ENCODE data around the gene RAB15. TPM values are rescaled to one million over a fixed set of nuclear protein-coding genes. Genes with fewer than 3 reads are reported as not detected.

Gene RAB15
- total RNA-seq, 6 donors from 2014 or later, result 16.8 to 39.8 (median 22.8) TPM

DNA sequence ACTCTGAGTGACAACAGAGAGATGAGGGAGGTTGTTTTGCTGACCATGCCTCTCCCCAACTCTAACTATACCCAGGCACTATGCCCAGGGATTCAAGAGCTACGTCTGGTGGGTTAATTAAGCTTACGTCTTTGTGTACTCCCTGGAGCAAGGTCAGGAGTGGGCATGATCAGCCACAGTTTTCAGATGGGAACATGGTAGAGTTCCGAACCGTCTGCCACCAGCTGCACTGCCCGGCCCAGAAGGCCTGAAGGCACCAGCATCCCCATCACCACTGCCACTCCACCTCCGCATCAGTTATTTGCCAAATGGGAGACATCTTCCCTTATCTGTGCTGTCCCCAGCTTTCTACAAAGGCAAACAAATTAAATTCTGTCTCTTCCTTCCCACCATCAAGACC is 18.5 kb downstream of the RAB15 start:
- Histone ChIP-seq H3K36me3 (peaks cover 0 to 16% (median 11%) of the 10 kb centered on the region in 4 donors), H3K4me3 (no peak overlapping the region), H3K27ac (no peak overlapping the region), H3K4me1 (no peaks in the 10 kb centered on the region), H3K27me3 (no peaks in the 10 kb centered on the region), H3K9me3 (no peaks in the 10 kb centered on the region)
- 94 to 98% methylated on average over 4 to 6 of the region's 6 CpGs for WGBS, 2 donors
- DNase-seq (no peak), ATAC-seq (ENCODE audit: low FRiP score in 2 of 2) (no peak)
- TF ChIP-seq EP300 (IDR thresholded peaks at IDR 0.05) (no peak), POLR2A (IDR thresholded peaks at IDR 0.05) (no peak), POLR2AphosphoS5 (IDR thresholded peaks at IDR 0.05) (no peak)
- TF ChIP-seq, protein P1, sequence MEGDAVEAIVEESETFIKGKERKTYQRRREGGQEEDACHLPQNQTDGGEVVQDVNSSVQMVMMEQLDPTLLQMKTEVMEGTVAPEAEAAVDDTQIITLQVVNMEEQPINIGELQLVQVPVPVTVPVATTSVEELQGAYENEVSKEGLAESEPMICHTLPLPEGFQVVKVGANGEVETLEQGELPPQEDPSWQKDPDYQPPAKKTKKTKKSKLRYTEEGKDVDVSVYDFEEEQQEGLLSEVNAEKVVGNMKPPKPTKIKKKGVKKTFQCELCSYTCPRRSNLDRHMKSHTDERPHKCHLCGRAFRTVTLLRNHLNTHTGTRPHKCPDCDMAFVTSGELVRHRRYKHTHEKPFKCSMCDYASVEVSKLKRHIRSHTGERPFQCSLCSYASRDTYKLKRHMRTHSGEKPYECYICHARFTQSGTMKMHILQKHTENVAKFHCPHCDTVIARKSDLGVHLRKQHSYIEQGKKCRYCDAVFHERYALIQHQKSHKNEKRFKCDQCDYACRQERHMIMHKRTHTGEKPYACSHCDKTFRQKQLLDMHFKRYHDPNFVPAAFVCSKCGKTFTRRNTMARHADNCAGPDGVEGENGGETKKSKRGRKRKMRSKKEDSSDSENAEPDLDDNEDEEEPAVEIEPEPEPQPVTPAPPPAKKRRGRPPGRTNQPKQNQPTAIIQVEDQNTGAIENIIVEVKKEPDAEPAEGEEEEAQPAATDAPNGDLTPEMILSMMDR (IDR thresholded peaks at IDR 0.05), result no peak

DNA sequence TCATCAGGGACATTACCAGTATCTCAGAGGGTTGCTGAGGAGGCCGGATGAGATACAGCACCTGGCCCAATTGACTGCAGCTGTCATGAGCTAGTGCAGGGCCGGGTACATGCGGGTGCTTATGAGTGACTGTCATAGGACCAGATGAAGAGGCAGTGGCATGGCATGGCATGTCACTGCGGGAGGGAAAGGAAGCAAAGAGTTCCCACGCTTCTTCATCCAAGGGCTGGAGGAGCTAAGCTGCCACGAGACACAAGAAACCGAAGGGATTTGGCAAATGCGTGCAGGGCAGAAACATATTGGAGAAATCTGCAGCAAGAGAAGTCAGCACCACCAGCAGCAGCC is 18.9 kb downstream of the RAB15 start:
- no peaks in the 10 kb centered on the region for H3K9me3 ChIP-seq
- TF ChIP-seq EP300 (IDR thresholded peaks at IDR 0.05), result no peak
- TF ChIP-seq POLR2A (IDR thresholded peaks at IDR 0.05), result no peak
- no peak for TF ChIP-seq POLR2AphosphoS5 (IDR thresholded peaks at IDR 0.05)
- TF ChIP-seq, protein P1 (IDR thresholded peaks at IDR 0.05), result no peak
- ATAC-seq (ENCODE audit: low FRiP score in 2 of 2) (no peak), DNase-seq (no peak)
- 90 to 94% methylated on average over 8 of the region's 8 CpGs for WGBS, 2 donors
- H3K4me1 ChIP-seq, result no peaks in the 10 kb centered on the region
- no peaks in the 10 kb centered on the region for H3K27me3 ChIP-seq
- H3K27ac ChIP-seq, result no peak overlapping the region
- H3K36me3 ChIP-seq, result peaks cover 0 to 19% (median 13%) of the 10 kb centered on the region in 4 donors
- H3K4me3 ChIP-seq, result no peak overlapping the region

DNA sequence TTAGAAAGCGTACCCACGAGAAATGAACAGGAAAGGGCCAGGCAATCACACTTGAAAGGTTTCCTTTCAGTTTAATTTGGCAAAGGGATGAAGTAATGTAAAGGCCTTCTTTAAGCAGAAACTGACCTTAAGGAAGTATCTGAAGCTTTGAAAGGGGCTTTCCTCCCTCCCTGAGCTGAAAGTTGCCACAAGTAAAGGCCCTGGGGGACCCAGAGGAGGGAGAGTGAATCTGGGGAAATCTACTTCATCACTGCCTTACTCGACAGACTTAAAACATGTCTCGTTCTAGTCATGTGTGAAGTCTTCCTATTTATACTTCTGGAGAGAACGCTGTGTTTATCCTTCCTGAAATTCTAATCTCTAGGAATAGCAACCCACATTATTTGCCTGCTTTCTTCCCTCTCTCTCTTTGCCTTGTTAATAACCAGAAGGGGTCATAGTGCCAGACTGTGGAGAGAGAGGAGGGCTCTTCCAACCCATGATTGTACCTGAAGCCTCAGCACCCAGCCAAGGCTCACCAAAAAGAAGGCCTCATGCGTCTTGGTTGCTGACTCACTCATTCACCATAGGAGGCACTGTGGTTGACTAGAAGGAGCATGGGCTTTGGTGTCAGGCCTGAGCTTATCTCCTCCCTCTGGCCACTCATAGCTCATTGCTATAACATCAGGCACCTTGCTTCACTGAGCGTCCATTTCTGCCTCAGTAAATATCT is 19.4 kb downstream of the RAB15 start:
- no peak overlapping the region for H3K27ac ChIP-seq

DNA sequence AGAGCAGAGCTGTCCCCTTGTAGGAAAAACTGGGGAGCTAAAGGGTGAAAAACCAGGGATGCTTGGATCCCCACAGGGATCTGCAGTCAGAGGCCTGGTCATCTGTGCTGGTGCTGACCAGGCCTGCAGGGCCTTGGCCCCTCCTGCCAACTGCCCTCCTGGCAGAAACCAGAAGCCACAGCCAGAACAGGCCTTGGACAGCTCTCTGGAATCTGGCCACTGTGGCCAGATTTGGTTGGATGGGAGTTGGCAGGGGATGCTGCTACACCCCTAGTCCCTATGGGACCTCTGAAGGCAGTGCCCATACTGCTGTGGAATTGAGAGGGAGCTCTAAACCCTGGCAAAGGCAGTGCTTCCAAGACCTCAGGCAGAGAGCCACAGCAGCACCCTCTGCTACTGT is 20.4 kb downstream of the RAB15 start:
- DNase-seq (no peak), ATAC-seq (ENCODE audit: low FRiP score in 2 of 2) (no peak)
- Histone ChIP-seq H3K36me3 (peaks cover 0 to 33% (median 15%) of the 10 kb centered on the region in 4 donors), H3K4me1 (no peaks in the 10 kb centered on the region), H3K9me3 (no peaks in the 10 kb centered on the region), H3K27ac (no peak overlapping the region), H3K27me3 (no peaks in the 10 kb centered on the region), H3K4me3 (no peak overlapping the region)
- TF ChIP-seq POLR2AphosphoS5 (IDR thresholded peaks at IDR 0.05), result no peak
- no peak for TF ChIP-seq POLR2A (IDR thresholded peaks at IDR 0.05)
- no peak for TF ChIP-seq EP300 (IDR thresholded peaks at IDR 0.05)
- TF ChIP-seq, protein P1 (IDR thresholded peaks at IDR 0.05), result no peak

More for the DNA sequence above, 19.4 kb downstream of the RAB15 start:
- Histone ChIP-seq H3K27me3 (no peaks in the 10 kb centered on the region), H3K4me3 (no peak overlapping the region), H3K36me3 (peaks cover 0 to 24% (median 15%) of the 10 kb centered on the region in 4 donors), H3K4me1 (no peaks in the 10 kb centered on the region), H3K9me3 (no peaks in the 10 kb centered on the region)
- ATAC-seq (ENCODE audit: low FRiP score in 2 of 2), result no peak
- WGBS, 2 donors, result 66 to 73% methylated on average over 7 of the region's 7 CpGs
- DNase-seq, result no peak
- TF ChIP-seq, protein P1 (IDR thresholded peaks at IDR 0.05), result no peak
- no peak for TF ChIP-seq POLR2A (IDR thresholded peaks at IDR 0.05)
- no peak for TF ChIP-seq EP300 (IDR thresholded peaks at IDR 0.05)

DNA sequence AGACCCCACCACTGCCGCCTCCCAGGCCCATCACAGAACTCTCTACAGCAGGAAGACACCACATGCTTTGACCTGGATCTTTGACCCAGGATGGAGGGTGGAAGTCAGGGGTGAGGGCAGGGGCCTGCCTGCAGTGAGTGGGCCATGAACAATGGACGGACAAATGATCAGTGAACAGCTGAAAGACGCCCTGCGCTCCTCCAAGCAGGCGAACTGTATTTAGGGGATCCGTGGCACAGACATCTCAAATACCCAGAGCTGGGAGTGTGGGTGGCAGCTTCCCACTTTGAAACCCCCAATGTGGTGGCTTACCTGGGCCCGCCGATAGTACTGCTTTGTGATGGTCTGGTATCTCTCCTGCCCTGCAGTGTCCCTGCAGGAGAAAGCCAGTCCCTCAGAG is 20.8 kb downstream of the RAB15 start:
- H3K4me1 ChIP-seq, result no peaks in the 10 kb centered on the region
- H3K9me3 ChIP-seq, result no peaks in the 10 kb centered on the region
- ATAC-seq (ENCODE audit: low FRiP score in 2 of 2) (no peak), DNase-seq (no peak)
- H3K27me3 ChIP-seq, result no peaks in the 10 kb centered on the region
- TF ChIP-seq, protein P1 (IDR thresholded peaks at IDR 0.05), result no peak
- TF ChIP-seq POLR2AphosphoS5 (IDR thresholded peaks at IDR 0.05), result no peak
- TF ChIP-seq POLR2A (IDR thresholded peaks at IDR 0.05), result no peak
- no peak for TF ChIP-seq EP300 (IDR thresholded peaks at IDR 0.05)
- WGBS, 2 donors, result 96 to 100% methylated on average over 6 to 8 of the region's 8 CpGs
- H3K27ac ChIP-seq, result no peak overlapping the region
- no peak overlapping the region for H3K4me3 ChIP-seq
- H3K36me3 ChIP-seq, result peaks cover 0 to 33% (median 15%) of the 10 kb centered on the region in 4 donors
